Measurements from ENCODE around the gene RPL27A. TPM values are rescaled to one million over a fixed set of nuclear protein-coding genes. Genes with fewer than 3 reads are reported as not detected.

The RPL27A gene
- total RNA-seq, 1 donor from 2014 or later, result 815 TPM

GRCh38 chr11:8720352-8720751 lies 37.8 kb downstream of the RPL27A start:
- no peak for TF ChIP-seq CTCF (IDR thresholded peaks at IDR 0.05)
- Mint-ChIP-seq H3K27ac (ENCODE audit: unreplicated experiment) (peak overlapping the region; percentile 93), H3K36me3 (ENCODE audit: unreplicated experiment) (peaks cover 29% of the 10 kb centered on the region), H3K9me3 (ENCODE audit: unreplicated experiment) (no peaks in the 10 kb centered on the region), H3K27me3 (ENCODE audit: unreplicated experiment) (no peaks in the 10 kb centered on the region), H3K4me1 (ENCODE audit: unreplicated experiment) (peaks cover 65% of the 10 kb centered on the region), H3K4me3 (ENCODE audit: unreplicated experiment) (no peak overlapping the region)
- DNase-seq (ENCODE audit: extremely low spot score, unreplicated experiment), result no peak

- H3K9me3 Mint-ChIP-seq (ENCODE audit: unreplicated experiment), result no peaks in the 10 kb centered on the region
- no peaks in the 10 kb centered on the region for H3K27me3 Mint-ChIP-seq (ENCODE audit: unreplicated experiment)
- DNase-seq (ENCODE audit: extremely low spot score, unreplicated experiment), result no peak
- peak overlapping the region; percentile 15 for H3K4me3 Mint-ChIP-seq (ENCODE audit: unreplicated experiment)
- H3K4me1 Mint-ChIP-seq (ENCODE audit: unreplicated experiment), result peaks cover 65% of the 10 kb centered on the region
- H3K36me3 Mint-ChIP-seq (ENCODE audit: unreplicated experiment), result peaks cover 29% of the 10 kb centered on the region
- TF ChIP-seq CTCF (IDR thresholded peaks at IDR 0.05), result no peak
- peak overlapping the region; percentile 93 for H3K27ac Mint-ChIP-seq (ENCODE audit: unreplicated experiment)
Observed at GRCh38 chr11:8720868-8721608, 38.4 kb downstream of the RPL27A start.

- Mint-ChIP-seq H3K4me1 (ENCODE audit: unreplicated experiment) (peaks cover 70% of the 10 kb centered on the region), H3K9me3 (ENCODE audit: unreplicated experiment) (no peaks in the 10 kb centered on the region), H3K27me3 (ENCODE audit: unreplicated experiment) (no peaks in the 10 kb centered on the region), H3K4me3 (ENCODE audit: unreplicated experiment) (peak overlapping the region; percentile 40), H3K27ac (ENCODE audit: unreplicated experiment) (peak overlapping the region; percentile 93), H3K36me3 (ENCODE audit: unreplicated experiment) (peaks cover 31% of the 10 kb centered on the region)
- TF ChIP-seq CTCF (IDR thresholded peaks at IDR 0.05), result no peak
- no peak for DNase-seq (ENCODE audit: extremely low spot score, unreplicated experiment)
Observed at GRCh38 chr11:8721609-8722500, 39.3 kb downstream of the RPL27A start.

- DNase-seq (ENCODE audit: extremely low spot score, unreplicated experiment), result no peak
- no peak for TF ChIP-seq CTCF (IDR thresholded peaks at IDR 0.05)
- H3K27me3 Mint-ChIP-seq (ENCODE audit: unreplicated experiment), result no peaks in the 10 kb centered on the region
- no peaks in the 10 kb centered on the region for H3K9me3 Mint-ChIP-seq (ENCODE audit: unreplicated experiment)
- no peak overlapping the region for H3K4me3 Mint-ChIP-seq (ENCODE audit: unreplicated experiment)
- peaks cover 70% of the 10 kb centered on the region for H3K4me1 Mint-ChIP-seq (ENCODE audit: unreplicated experiment)
- peak overlapping the region; percentile 93 for H3K27ac Mint-ChIP-seq (ENCODE audit: unreplicated experiment)
- peaks cover 32% of the 10 kb centered on the region for H3K36me3 Mint-ChIP-seq (ENCODE audit: unreplicated experiment)
Observed at GRCh38 chr11:8722809-8723208, 40.2 kb downstream of the RPL27A start.

- DNase-seq (ENCODE audit: extremely low spot score, unreplicated experiment), result no peak
- Mint-ChIP-seq H3K4me3 (ENCODE audit: unreplicated experiment) (no peak overlapping the region), H3K9me3 (ENCODE audit: unreplicated experiment) (no peaks in the 10 kb centered on the region), H3K4me1 (ENCODE audit: unreplicated experiment) (peaks cover 69% of the 10 kb centered on the region), H3K27ac (ENCODE audit: unreplicated experiment) (peak overlapping the region; percentile 23), H3K27me3 (ENCODE audit: unreplicated experiment) (no peaks in the 10 kb centered on the region), H3K36me3 (ENCODE audit: unreplicated experiment) (peaks cover 34% of the 10 kb centered on the region)
- TF ChIP-seq CTCF (IDR thresholded peaks at IDR 0.05), result no peak
Observed at GRCh38 chr11:8723711-8724110, 41.1 kb downstream of the RPL27A start.

All from osteocyte (in vitro differentiated cells).